C4-2B (cell line): ENCODE data around the gene IFNK.

ENCODE experiments used
- H3K27ac ChIP-seq: fragments of 450-650 bp; 2 replicates; pipeline ENCODE4 v1.5.1; 2017
- CTCF ChIP-seq: fragments of 450-650 bp; conservative IDR thresholded peaks from 2 replicates; pipeline ENCODE4 v1.5.1; 2017; ENCODE audit warnings: mild to moderate bottlenecking
- ZFX ChIP-seq: fragments of 450-650 bp; IDR thresholded peaks from 2 replicates; pipeline ENCODE4 v1.6.1; 2017

Gene IFNK

GRCh38 chr9:27524236-27524635 lies at the start of gene IFNK:
Gene IFNK (plus strand): TSS chr9:27524290. CDS start chr9:27524337, 47 bp downstream.
- TF ChIP-seq ZFX (no peak), CTCF (no peak)
- no peak within 1 kb of the TSS for H3K27ac ChIP-seq

- H3K27ac ChIP-seq: no peak overlapping the region
- no peak for TF ChIP-seq CTCF
- TF ChIP-seq ZFX: no peak
These were observed 49.8 kb upstream of the IFNK start for GRCh38 chr9:27474305-27474704.

- TF ChIP-seq ZFX (no peak), CTCF (no peak)
- H3K27ac ChIP-seq: no peak overlapping the region
These were observed 49.0 kb upstream of the IFNK start for GRCh38 chr9:27475057-27475595.

GRCh38 chr9:27476870-27477515 lies 47.1 kb upstream of the IFNK start:
- TF ChIP-seq CTCF (no peak), ZFX (no peak)
- no peak overlapping the region for H3K27ac ChIP-seq

- TF ChIP-seq ZFX (no peak), CTCF (no peak)
- H3K27ac ChIP-seq: no peak overlapping the region
These were observed 45.8 kb upstream of the IFNK start for GRCh38 chr9:27478322-27478721.

- TF ChIP-seq ZFX (no peak), CTCF (no peak)
- no peak overlapping the region for H3K27ac ChIP-seq
These were observed 41.4 kb upstream of the IFNK start for GRCh38 chr9:27482709-27483108.

GRCh38 chr9:27483576-27483975 lies 40.5 kb upstream of the IFNK start:
- TF ChIP-seq ZFX (no peak), CTCF (no peak)
- no peak overlapping the region for H3K27ac ChIP-seq
